Pericardium fibroblast (primary cell): Measurements from ENCODE around the gene DCAF6. TPM values are rescaled to one million over a fixed set of nuclear protein-coding genes. Genes with fewer than 3 reads are reported as not detected.

Experiments used
- total RNA-seq: library from RNA; depleted of rRNA; stranded (reverse); fragments of >200 nt; gene quantifications from 2 replicates; pipeline ENCODE4 v1.2.3, GENCODE V29; 2015

Gene DCAF6, protein sequence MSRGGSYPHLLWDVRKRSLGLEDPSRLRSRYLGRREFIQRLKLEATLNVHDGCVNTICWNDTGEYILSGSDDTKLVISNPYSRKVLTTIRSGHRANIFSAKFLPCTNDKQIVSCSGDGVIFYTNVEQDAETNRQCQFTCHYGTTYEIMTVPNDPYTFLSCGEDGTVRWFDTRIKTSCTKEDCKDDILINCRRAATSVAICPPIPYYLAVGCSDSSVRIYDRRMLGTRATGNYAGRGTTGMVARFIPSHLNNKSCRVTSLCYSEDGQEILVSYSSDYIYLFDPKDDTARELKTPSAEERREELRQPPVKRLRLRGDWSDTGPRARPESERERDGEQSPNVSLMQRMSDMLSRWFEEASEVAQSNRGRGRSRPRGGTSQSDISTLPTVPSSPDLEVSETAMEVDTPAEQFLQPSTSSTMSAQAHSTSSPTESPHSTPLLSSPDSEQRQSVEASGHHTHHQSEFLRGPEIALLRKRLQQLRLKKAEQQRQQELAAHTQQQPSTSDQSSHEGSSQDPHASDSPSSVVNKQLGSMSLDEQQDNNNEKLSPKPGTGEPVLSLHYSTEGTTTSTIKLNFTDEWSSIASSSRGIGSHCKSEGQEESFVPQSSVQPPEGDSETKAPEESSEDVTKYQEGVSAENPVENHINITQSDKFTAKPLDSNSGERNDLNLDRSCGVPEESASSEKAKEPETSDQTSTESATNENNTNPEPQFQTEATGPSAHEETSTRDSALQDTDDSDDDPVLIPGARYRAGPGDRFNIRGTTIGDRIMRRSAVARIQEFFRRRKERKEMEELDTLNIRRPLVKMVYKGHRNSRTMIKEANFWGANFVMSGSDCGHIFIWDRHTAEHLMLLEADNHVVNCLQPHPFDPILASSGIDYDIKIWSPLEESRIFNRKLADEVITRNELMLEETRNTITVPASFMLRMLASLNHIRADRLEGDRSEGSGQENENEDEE
- 51.8 and 61.1 TPM in 2 replicates for total RNA-seq

GRCh38 chr1:167936068-167936929, at the start of gene DCAF6:
Gene DCAF6 (plus strand): TSS chr1:167936683. CDS start chr1:167936912, 229 bp downstream.

GRCh38 chr1:167913895-167914496, 22.5 kb upstream of the DCAF6 start, which contains the start of gene ADCY10:
Gene ADCY10 (minus strand): TSS chr1:167914134. CDS start chr1:167905140, 8,994 bp downstream.

DNA sequence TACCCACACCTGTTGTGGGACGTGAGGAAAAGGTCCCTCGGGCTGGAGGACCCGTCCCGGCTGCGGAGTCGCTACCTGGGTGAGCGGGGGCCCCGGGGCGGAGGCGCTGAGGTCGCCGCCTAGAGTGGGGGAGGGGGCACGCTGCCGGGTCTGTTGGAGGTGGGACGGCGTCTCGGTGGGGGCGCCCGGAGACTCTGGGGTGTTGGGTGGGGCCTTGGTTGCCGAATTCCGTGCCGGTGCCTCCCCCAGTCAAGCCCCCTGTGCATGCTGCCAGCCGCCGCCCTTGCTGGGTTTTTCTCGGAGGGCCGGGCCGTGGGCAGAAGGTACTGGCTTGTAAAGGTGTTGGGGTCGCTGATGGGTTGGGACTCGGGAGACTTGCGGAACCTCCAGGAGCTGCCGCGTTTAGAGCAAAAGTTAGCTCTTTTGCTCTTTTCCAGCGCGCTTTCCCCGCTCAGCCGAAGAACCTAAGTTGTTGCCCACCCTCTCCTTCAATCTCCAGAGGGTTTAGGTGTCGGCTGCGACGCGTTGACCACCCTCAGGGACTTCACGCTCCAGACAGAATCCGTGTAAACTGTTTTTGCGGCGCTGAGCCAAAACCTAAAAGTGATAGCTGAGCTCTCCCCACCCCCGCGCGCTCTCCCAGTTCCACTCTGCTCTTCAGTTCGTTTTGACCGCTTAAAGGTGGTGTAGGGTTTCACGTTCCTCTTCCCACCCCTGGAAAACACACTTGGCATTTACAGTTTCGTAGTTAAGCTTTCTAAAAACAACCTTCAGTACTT, 636 bp downstream of the DCAF6 start, which contains the start of gene MPC2:
Gene MPC2 (minus strand): TSS at position 143 of the 779 bp plus-strand sequence. CDS start 1,231 bp downstream, outside the sequence.

Other genes starting within 250 kb of the DCAF6 start
- gene MPZL1, start 214.7 kb upstream of the DCAF6 start, total RNA-seq: 96.4 and 118 TPM in 2 replicates
- not detected in 2 replicates for gene ADCY10, start 22.5 kb upstream of the DCAF6 start, total RNA-seq
- gene MPC2, start 389 bp downstream of the DCAF6 start, total RNA-seq: 23.5 and 36.5 TPM in 2 replicates
- gene GPR161, start 200.2 kb downstream of the DCAF6 start, total RNA-seq: 8.5 and 11.2 TPM in 2 replicates
- gene TIPRL, start 242.3 kb downstream of the DCAF6 start, total RNA-seq: 28.9 and 33.0 TPM in 2 replicates